Measurements from ENCODE around the gene PADI4.
A peak's percentile ranks its signal among the peaks of the same experiment; 100 is the strongest.

Gene PADI4

DNA sequence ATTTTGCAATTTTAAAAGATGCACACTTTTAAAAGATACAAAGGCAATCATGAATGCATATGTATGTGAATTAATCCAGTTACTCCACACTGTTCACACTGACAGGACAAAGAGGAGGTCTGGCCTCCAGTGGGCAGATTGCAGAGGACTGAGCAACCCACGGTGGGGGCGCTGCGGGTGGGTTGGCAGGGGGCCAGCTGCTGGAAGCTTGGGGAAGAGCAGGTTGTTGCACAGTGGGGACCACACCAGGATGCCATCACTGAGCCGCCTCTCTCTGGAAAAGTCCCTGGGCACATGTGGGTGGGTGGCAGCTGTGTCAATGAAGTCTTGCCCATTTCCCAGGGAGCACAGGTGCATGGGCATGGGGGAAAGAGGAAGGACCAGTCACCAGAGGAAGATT is 12.7 kb upstream of the PADI4 start:
- H3K9me3 Mint-ChIP-seq, result no peaks in the 10 kb centered on the region
- H3K27me3 Mint-ChIP-seq, result peaks cover 11% of the 10 kb centered on the region
- H3K36me3 Mint-ChIP-seq, result no peaks in the 10 kb centered on the region
- no peak overlapping the region for H3K4me3 Mint-ChIP-seq
- H3K27ac Mint-ChIP-seq, result no peak overlapping the region
- CTCF ChIA-PET, result no interaction called here
- DNase-seq, result no peak
- no peaks in the 10 kb centered on the region for H3K4me1 Mint-ChIP-seq

DNA sequence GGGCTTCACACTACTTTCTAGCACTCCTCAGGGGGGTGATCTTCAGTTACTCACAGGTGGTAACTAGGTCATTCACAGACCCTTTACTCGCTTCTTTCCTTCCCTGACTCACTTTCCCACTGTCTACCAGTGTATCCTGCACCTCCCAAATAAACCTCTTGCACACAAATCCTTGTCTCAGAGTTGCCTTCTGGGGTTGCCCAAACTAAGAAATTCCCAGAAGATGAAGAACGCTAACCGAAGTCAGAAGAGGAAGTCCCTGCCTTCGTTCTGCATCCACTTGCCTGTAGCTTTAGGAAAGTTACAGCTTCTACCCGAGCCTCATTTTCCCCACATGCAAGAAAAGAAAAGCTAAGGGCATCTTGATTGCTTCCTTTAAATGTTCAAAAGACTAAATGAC is 11.9 kb upstream of the PADI4 start:
- no peak for DNase-seq
- H3K27me3 Mint-ChIP-seq, result peaks cover 11% of the 10 kb centered on the region
- CTCF ChIA-PET, result no interaction called here
- no peak overlapping the region for H3K4me3 Mint-ChIP-seq
- no peaks in the 10 kb centered on the region for H3K36me3 Mint-ChIP-seq
- H3K4me1 Mint-ChIP-seq, result no peaks in the 10 kb centered on the region
- H3K27ac Mint-ChIP-seq, result no peak overlapping the region
- H3K9me3 Mint-ChIP-seq, result no peaks in the 10 kb centered on the region

DNA sequence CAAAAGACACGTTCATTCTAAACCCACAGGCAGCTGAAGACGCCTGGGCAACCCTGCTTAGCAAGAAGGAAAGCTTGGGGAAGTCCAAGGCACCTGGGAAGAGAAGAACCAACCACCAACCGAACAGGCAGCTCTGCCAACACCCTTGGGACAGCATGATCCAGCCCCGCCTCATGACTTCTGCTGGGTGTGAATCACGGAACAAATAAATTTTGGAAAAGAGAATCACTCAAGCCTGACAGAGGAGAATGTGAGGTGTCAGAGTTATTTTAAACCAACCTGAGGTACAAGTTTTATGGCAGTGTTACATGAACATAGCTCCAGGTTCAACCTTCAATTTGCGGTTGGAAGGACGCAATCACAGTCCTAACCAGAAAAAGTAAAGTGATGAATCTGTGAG is 10.0 kb upstream of the PADI4 start:
- no peaks in the 10 kb centered on the region for H3K4me1 Mint-ChIP-seq
- H3K27ac Mint-ChIP-seq, result no peak overlapping the region
- no peaks in the 10 kb centered on the region for H3K36me3 Mint-ChIP-seq
- H3K4me3 Mint-ChIP-seq, result no peak overlapping the region
- CTCF ChIA-PET, result no interaction called here
- peaks cover 16% of the 10 kb centered on the region for H3K27me3 Mint-ChIP-seq
- no peak for DNase-seq
- peaks cover 10% of the 10 kb centered on the region for H3K9me3 Mint-ChIP-seq

DNA sequence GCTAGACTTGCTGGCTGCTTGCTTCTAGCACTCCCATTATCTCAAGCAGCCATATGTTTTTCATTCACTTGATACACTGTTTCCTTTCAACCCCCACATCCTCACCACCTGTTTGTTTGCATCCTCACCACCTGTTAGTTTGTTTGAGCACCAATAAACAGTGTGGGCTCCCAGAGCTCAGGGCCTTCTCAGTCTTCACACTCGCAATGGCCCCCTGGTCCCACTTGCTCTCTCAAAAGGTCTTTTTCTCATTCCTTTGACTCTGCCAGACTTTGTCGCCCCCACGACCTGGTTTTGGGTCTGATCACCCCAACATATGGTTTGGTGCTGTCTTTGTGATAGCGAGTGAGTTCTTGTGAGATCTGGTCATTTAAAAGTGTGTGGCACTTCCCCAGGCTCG is 6.2 kb upstream of the PADI4 start:
- no peak for DNase-seq
- Mint-ChIP-seq H3K4me3 (no peak overlapping the region), H3K27me3 (peaks cover 10% of the 10 kb centered on the region)

DNA sequence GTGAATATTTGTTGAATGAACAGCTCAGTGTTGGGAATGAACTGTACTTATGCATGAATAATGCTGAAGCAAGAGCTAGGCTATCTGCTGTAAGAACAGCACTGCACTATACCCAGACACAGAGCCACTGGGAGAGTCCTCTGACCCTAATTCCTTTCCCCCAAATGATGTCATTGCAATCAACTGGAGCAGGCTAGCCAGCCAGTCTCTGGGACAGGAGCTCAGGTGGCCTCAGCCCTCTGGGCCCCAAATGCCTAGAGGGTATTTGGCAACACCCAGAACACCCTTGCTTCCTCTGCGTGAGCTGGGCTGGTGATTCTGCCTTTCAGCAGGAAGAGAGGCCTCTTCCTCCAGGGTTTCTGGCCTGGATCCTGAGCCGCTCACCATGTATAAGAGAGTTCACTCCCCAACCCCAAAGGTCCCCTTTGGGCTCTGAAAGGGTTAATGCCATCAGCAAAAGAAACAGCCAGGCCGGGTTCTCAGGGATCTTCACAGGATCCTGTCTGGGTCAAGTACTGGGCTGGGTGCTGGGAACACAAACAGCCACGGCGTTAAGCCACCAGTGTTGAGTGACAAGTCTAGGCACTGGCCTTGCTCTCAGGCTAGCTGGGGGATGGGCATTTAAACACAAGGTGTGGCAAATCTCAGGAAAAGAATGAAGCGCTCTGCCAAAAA is 3.7 kb upstream of the PADI4 start:
- no peaks in the 10 kb centered on the region for H3K36me3 Mint-ChIP-seq
- CTCF ChIA-PET, result no interaction called here
- peaks cover 25% of the 10 kb centered on the region for H3K27me3 Mint-ChIP-seq
- no peak overlapping the region for H3K27ac Mint-ChIP-seq
- H3K4me1 Mint-ChIP-seq, result no peaks in the 10 kb centered on the region
- no peak for DNase-seq
- peaks cover 10% of the 10 kb centered on the region for H3K9me3 Mint-ChIP-seq
- no peak overlapping the region for H3K4me3 Mint-ChIP-seq

More for the DNA sequence above, 6.2 kb upstream of the PADI4 start:
- CTCF ChIA-PET, result no interaction called here
- Mint-ChIP-seq H3K27ac (no peak overlapping the region), H3K4me1 (no peaks in the 10 kb centered on the region), H3K36me3 (no peaks in the 10 kb centered on the region), H3K9me3 (peaks cover 10% of the 10 kb centered on the region)

DNA sequence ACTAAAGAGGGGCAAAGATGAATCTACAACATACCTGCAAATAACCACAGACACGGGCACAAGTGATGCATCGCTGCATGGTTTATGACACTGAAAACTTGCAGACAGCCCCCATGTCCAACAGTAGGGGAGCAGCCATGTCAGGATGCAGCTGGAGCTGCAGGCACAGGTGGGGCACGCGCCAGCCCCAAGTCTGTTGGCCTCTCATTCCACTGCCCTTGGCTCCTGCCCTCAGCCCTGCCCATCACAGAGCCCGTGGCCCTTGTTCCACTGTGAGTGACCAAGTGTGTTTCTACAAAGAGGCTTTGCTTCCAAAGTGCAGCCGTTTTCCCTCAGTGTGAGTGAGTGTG is 3.2 kb upstream of the PADI4 start:
- Mint-ChIP-seq H3K27me3 (peaks cover 29% of the 10 kb centered on the region), H3K4me1 (no peaks in the 10 kb centered on the region), H3K36me3 (no peaks in the 10 kb centered on the region), H3K4me3 (no peak overlapping the region), H3K9me3 (peaks cover 10% of the 10 kb centered on the region), H3K27ac (no peak overlapping the region)
- no peak for DNase-seq
- CTCF ChIA-PET, result no interaction called here

DNA sequence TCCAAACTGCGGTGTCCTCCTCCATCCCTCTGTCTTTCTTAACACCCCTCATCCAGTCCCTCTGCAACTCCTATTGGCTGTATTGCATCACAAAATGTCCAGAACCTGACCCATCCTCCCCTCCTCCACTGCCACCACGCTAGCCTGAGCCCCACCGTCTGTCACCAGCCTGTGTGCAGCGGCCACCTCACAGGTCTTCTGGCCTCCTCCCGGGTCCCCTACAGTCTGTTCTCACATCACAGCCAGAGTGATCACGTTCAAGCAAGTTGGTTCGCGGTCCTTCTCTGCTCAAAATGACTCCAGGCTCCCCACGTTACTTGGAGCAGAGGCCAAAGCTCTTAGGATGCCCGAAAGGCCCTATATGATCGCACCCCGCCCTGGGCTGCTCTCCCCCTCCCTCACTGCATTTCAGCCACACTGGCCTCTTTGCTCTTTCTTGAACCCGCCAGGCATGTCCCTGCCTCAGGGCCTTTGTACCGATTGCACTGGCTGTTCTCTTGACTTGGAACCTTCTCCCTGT is 2.4 kb upstream of the PADI4 start:
- CTCF ChIA-PET, result interaction anchor here (1.2 kb wide), 1 partner anchor 180 kb away, joined by 3 read pairs; no protein-coding TSS in a partner anchor
- H3K9me3 Mint-ChIP-seq, result peaks cover 10% of the 10 kb centered on the region
- peaks cover 36% of the 10 kb centered on the region for H3K27me3 Mint-ChIP-seq
- no peak for DNase-seq
- H3K4me3 Mint-ChIP-seq, result no peak overlapping the region
- no peak overlapping the region for H3K27ac Mint-ChIP-seq
- no peaks in the 10 kb centered on the region for H3K4me1 Mint-ChIP-seq
- no peaks in the 10 kb centered on the region for H3K36me3 Mint-ChIP-seq

DNA sequence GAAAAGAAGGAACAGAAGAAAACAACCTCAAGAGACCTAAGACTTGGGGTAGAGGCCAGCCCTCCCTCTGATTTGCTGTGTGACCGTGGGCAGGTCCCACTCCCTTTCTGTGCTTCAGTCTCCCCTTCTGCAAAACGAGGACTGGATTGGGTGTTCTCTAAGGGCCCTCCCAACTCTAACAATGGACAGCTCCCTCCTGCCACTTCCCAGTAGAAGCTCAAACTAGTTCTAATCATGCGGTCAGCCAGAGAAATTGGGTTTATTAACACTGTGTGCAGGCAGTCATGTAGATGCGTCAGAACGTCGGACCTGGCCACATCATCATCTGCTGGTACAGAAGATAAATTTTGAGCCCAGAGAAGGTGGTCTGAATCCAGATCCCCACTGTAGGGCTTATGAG is 1.6 kb upstream of the PADI4 start:
- peaks cover 10% of the 10 kb centered on the region for H3K9me3 Mint-ChIP-seq

DNA sequence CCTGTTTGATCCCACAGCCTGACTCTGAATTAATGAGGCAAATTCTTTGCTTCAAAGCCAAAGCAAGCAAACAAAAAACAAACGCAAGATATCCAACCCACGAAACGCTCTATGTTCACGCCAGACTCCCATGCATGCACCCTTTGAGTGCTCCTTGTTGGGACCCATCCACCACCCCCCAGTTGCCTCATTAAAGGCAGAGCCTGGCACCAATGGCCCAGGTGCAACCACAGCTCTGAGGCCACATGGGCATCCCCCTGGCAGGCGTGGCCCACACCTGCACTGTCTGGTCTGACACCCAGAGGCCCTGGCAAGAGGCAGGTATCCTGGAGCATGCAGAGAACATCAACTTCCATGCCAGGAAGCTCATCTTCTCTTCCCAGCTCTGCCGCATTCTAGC is 1.1 kb upstream of the PADI4 start:
- Mint-ChIP-seq H3K4me3 (no peak overlapping the region), H3K4me1 (peaks cover 3% of the 10 kb centered on the region), H3K27ac (no peak overlapping the region), H3K27me3 (peaks cover 33% of the 10 kb centered on the region), H3K36me3 (no peaks in the 10 kb centered on the region), H3K9me3 (peaks cover 7% of the 10 kb centered on the region)
- CTCF ChIA-PET, result no interaction called here
- no peak for DNase-seq

More for the DNA sequence above, 1.6 kb upstream of the PADI4 start:
- H3K4me1 Mint-ChIP-seq, result no peaks in the 10 kb centered on the region
- no peak overlapping the region for H3K27ac Mint-ChIP-seq
- peaks cover 36% of the 10 kb centered on the region for H3K27me3 Mint-ChIP-seq
- no peaks in the 10 kb centered on the region for H3K36me3 Mint-ChIP-seq
- CTCF ChIA-PET, result interaction anchor here (1.2 kb wide), 1 partner anchor 180 kb away, joined by 3 read pairs; no protein-coding TSS in a partner anchor
- H3K4me3 Mint-ChIP-seq, result no peak overlapping the region
- DNase-seq, result no peak

DNA sequence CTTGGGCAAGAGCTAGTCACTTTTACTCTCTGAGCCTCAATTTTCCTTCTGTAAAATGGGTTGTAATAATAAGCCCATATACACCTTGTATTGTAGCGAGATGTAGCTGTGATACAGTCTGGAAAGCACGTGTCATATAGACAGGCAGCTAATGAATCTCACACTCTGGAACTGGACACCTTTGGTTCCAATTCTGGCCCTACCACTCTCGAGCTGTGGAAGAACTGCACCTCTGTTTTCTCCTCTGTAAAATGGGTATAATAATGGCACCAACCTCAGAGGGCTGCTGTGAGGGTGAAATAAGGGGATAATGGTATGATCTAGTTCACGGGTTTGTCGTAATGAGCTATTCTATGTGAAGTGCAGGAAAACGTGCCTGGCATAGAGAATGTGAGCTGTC is 668 bp upstream of the PADI4 start:
- H3K9me3 Mint-ChIP-seq, result peaks cover 3% of the 10 kb centered on the region
- CTCF ChIA-PET, result no interaction called here
- H3K4me1 Mint-ChIP-seq, result peaks cover 7% of the 10 kb centered on the region
- no peak overlapping the region for H3K27ac Mint-ChIP-seq
- H3K4me3 Mint-ChIP-seq, result no peak overlapping the region
- no peak for DNase-seq
- peaks cover 34% of the 10 kb centered on the region for H3K27me3 Mint-ChIP-seq
- no peaks in the 10 kb centered on the region for H3K36me3 Mint-ChIP-seq

DNA sequence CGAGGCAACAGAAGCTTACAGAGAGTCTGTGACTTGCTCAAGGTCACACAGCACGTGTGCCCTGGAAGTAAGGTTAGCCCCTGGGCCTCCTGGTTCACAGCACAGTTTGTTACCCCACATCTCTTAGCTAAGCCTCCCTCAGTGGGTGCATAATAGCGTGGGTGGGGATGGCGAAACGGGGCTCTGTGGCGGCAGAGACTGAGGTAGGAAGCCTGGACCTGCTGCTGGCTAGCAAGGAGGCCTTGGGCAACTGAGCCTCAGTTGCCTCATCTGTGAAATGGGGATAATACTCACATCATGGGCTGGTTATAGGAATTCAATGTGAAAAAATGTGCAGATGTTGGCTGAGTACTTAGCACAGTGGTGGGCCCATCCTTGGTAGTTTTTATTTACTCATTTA is 596 bp downstream of the PADI4 start:
- CTCF ChIA-PET, result no interaction called here
- no peak overlapping the region for H3K27ac Mint-ChIP-seq
- H3K4me1 Mint-ChIP-seq, result peaks cover 11% of the 10 kb centered on the region
- no peak overlapping the region for H3K4me3 Mint-ChIP-seq
- H3K36me3 Mint-ChIP-seq, result no peaks in the 10 kb centered on the region
- no peaks in the 10 kb centered on the region for H3K9me3 Mint-ChIP-seq
- H3K27me3 Mint-ChIP-seq, result peaks cover 40% of the 10 kb centered on the region
- DNase-seq, result no peak

DNA sequence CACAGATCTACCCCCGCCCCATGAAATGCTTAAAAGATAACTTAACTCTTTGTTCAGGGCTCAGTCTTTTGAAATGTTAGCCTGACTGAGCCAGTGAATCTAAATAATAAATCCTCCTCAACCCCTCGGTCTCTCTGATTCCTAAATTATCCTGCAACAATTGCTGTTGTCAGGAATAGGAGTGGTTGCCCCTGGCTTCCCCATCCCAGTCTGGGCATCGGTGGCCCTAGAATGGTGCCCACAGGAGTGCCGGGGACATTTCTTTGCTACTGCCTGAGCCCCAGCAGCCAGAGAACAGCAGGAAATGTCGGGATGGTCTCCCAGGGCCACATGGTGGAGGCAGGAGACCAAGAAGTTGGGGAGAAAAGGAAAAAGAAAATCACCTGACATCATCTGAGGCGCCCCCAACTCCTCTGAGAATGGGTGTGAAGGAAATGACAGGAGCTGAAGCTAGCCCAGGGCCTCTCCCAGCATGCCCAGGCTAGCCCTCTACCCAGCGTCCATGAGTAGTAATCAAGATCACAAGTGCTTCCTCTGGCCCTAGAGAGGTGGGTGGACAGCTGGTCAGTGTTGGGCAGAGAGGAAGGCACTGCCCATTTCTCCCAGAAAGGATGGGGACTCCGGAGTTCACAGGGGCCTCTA is 1.6 kb downstream of the PADI4 start:
- CTCF ChIA-PET, result no interaction called here

DNA sequence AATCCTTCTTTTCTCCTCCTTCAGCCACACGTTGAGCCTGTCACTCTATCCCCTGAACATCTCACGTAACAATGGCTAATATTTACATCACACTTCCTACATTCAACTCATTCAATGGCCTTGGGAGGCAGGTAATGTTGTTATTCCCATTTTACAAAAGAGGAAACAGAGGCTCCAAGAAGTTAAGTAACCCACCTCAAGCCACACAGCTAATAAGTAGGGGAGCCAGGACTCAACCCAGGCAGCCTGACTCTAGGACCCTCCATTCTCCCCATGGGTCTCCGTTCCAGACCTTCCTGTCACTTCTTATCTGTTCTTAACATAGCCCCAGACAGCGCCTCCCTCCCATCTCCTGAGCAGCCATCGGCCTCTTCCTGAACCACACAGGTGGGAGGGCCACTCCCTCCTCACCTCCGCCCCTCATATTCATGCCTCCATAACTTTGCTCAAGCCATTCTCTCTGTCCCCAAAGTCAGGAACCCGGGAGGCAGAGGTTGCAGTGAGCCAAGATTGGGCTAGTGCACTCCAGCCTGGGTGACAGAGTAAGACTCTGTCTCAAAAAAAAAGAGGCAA is 2.2 kb downstream of the PADI4 start:
- H3K4me1 Mint-ChIP-seq, result peaks cover 11% of the 10 kb centered on the region
- CTCF ChIA-PET, result no interaction called here
- DNase-seq, result no peak
- H3K36me3 Mint-ChIP-seq, result no peaks in the 10 kb centered on the region
- H3K27ac Mint-ChIP-seq, result peak overlapping the region; percentile 42
- no peak overlapping the region for H3K4me3 Mint-ChIP-seq
- no peaks in the 10 kb centered on the region for H3K9me3 Mint-ChIP-seq
- H3K27me3 Mint-ChIP-seq, result peaks cover 44% of the 10 kb centered on the region

More for the DNA sequence above, 1.6 kb downstream of the PADI4 start:
- no peak overlapping the region for H3K27ac Mint-ChIP-seq
- no peaks in the 10 kb centered on the region for H3K9me3 Mint-ChIP-seq
- H3K27me3 Mint-ChIP-seq, result peaks cover 44% of the 10 kb centered on the region
- DNase-seq, result no peak
- H3K36me3 Mint-ChIP-seq, result no peaks in the 10 kb centered on the region
- peaks cover 11% of the 10 kb centered on the region for H3K4me1 Mint-ChIP-seq
- no peak overlapping the region for H3K4me3 Mint-ChIP-seq

DNA sequence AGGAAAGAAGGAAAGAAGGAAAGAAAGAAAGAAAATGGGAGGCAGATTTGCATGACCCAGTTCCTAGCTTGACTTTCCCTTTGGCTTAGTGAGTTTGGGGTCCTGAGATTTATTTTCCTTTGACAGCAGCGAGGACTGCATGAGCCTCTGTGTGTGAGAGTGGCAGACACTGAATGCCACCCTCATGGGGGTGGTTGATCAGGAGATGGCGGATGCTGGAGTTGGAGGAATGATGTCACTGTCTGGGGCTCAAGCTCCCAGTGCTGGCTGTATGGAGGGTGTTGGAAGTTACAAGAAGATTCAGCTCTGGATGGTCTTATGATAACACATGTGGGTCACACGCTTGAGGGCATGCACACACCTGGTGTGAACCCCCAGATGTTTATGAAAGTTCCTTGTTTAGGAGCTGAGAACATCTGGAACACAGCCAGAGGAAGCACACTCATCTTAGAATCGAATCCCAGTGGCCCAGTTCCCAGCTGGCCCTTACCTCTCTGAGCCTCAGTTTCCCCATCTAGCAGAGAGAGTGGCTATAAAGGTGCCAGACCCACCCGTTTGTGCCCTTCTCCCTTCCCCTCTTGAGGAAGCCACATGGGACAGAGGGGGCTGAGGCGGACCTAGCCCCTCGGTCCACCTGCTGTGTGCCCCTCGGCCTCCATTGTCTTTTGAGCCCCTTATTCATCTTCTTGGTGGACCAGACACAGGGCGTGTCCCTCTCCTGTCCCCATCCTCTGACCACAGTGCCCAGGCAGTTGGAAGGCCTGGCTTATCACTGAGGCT is 5.7 kb downstream of the PADI4 start:
- Mint-ChIP-seq H3K36me3 (no peaks in the 10 kb centered on the region), H3K27me3 (peaks cover 36% of the 10 kb centered on the region), H3K4me3 (no peak overlapping the region), H3K4me1 (peaks cover 11% of the 10 kb centered on the region), H3K9me3 (no peaks in the 10 kb centered on the region), H3K27ac (no peak overlapping the region)
- CTCF ChIA-PET, result no interaction called here
- no peak for DNase-seq

All from activated naive CD4-positive, alpha-beta T cell treated with anti-CD3 and anti-CD28 coated beads, Interleukin-2, amount 10 ng/mL, durations not matched to agents 7 days and 5 days (primary cell).